ENCODE data around the gene S100A13.
"Not testable (repeated sequence)": the region's sequence is repeated elsewhere in the genome, so short reads cannot be mapped to it uniquely, and the experiment has no call there.

S100A13 gene

DNA sequence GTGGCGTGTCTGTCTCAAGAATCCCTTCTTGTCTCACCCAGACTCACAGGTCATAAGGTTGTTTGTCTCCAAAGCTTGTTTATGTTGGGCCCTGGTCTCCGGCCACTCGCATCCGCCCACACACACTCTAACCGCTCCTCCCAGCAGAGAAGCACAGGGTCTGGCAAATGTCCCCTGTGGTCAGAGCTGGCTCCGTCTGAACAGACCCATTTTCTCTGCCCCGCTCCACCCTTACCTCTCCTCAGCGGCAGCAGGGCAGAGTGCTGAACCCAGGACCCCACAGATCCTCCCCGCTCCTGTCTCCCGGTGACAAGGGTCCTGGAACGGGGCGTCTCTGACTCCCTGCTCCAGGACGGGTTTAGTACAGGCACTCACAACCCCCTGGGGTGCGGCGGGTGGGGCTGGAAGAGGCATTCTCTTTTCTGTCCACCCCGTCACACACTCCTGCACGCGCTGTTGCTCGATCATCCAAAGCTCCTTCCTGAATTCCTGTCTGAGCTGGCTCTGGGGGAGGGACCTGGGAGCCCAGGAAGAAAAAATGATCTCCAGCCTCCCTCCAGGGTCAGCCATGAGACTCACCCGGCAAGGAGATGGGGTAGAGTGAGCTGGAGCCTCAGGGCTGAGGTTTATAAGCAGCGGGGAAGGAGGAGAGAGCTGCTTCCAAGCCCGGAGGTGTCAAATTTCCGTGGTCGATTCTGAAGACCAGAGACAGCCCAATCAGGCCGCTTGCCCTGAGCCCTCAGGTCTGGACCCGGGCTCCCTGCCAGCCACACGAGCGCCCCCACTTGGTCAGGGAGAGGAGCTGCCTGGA, at the start of gene S100A13:
Gene S100A13 (minus strand): TSS at position 602 of the 811 bp plus-strand sequence. CDS start 1,033 bp downstream, outside the sequence.
- DNase-seq: peak; percentile 79

DNA sequence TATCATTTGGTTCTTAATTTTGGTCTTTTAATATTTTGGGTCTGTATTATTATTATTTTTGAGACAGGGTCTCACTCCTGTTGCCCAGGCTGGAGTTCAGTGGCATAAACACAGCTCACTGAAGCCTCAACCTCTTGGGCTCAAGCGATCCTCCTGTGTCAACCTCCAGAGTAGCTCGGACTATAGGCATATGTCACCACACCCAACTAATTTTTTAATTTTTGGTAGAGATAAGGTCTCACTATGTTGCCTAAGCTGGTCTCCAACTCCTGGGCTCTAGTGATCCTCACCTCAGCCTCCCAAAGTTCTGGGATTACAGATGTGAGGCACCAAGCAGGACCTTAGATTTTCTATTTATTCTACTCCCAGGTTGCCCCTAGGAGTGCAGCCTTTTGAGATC, 46.2 kb upstream of the S100A13 start:
- DNase-seq: no peak

DNA sequence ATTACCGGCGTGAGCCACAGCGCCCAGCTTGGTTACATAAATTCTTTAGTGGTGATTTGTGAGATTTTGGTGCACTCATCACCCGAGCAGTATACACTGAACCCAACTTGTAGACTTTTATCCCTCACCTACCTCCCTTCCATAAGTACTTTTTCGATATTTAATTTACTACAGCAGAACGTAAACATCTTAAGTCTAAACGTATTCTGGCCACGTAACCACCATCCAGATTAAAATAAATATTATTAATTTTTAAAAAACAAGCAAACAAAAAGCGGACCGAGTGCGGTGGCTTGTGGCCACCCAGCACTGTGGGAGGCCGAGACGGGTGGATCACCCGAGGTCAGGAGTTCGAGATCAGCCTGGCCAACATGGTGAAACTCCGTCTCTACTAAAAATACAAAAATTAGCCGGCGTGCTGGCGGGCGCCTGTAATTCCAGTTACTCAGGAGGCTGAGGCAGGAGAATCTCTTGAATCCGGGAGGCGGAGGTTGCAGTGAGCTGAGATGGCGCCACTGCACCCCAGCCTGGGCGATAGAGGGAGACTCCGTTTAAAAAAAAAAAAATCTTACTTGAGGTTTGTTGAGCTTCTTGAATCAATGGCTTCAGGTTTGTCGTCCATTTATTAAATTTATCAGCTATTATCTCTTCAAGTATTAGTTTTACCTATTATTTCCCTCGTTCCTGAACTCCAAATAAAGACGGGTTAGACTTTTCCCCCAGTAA, 44.5 kb upstream of the S100A13 start:
- DNase-seq: not testable (repeated sequence)

DNA sequence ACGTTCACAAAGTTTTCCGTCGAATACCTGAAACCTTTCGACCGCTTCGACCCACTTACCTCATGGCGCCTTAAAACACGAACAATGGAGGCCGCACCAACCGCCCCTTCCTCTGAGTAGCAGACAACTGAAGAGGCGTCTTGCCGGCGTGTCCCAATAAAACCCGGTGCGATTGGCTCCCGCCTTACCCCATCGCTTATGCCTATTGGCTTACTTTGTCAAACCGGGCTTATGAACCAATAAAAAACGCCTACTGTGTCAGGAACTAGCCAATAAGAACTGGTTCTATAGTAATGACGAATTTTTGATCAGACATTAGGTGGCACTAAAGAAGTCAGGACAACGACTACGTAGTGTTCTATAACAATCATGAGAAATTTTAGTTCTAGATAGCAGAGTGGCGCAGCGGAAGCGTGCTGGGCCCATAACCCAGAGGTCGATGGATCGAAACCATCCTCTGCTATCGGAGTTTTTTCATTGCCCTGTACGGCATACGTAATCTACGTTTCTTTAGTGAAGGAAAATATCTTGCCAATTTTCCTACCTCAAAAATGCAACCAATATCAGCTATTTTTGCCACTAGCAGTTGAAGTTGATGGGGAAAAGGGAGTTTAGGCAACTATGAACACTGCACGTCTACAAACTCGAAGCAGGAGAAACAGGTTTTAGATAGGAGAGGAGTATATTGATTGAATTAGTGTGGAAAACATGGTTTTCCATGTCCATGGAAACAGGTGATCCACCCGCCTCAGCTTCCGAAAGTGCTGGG, 43.7 kb upstream of the S100A13 start, which contains the start of gene ILF2:
Gene ILF2 (minus strand): TSS at position 135 of the 769 bp plus-strand sequence. CDS start 71 bp downstream, at position 64.
- DNase-seq: peak; percentile 95

DNA sequence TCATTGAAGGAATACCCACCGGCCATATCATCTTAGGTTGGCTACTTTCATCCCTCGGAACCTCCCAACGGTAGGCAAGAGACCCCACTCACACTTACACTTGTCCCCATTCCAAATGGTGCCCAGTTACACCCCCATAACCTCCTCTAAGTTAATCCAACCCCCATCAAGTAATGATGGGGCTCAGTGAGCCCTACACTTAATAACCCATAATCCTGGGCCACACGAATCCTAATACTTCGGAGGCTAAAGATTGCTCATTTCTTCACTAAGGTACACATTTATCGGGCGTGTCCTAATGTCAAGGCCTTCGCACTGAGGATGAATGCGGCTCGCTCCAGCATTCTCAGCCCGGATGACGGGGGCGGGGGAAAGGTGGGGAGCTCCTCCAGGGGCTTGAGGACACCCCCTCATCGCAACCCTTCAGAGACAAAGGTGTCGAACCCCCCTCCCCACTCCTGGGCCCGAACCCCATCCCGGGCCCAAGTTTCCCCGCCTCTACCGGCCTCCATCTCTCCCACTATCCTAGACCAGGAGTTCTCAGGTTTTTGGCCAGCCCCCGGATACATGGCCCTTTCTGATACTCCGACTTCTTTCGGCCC, 43.1 kb upstream of the S100A13 start:
- DNase-seq: no peak

DNA sequence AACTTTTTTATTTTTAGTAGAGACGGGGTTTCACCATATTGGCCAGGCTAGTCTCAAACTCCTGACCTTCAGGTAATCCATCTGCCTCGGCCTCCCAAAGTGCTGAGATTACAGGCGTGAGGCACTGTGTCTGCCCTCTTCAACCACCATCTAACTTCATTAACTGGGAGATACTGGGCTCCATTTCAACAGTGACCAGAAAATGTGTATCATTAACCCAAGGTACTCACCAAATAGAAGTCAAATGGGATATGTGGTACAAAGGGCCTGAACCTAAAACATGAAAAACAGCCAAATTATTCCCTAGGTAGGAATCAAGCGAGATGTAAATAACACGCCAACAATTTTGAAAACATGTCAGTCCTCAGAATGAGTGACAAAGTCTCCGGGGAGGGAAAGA, 42.3 kb upstream of the S100A13 start:
- no peak for DNase-seq

DNA sequence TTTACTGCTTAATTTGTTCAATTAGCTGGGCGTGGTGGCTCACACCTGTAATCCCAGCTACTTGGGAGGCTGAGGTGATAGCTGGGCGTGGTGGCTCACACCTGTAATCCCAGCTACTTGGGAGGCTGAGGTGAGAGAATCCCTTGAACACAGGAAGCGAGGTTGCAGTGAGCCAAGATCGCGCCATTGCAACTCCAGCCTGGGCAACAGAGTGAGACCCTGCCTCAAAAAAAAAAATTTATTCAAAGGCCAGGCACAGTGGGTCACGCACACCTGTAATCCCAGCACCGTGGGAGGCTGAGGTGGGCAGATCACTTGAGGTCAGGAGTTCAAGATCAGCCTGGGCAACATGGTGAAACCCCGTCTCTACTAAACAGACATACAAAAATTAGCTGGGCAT, 41.4 kb upstream of the S100A13 start:
- not testable (repeated sequence) for DNase-seq

DNA sequence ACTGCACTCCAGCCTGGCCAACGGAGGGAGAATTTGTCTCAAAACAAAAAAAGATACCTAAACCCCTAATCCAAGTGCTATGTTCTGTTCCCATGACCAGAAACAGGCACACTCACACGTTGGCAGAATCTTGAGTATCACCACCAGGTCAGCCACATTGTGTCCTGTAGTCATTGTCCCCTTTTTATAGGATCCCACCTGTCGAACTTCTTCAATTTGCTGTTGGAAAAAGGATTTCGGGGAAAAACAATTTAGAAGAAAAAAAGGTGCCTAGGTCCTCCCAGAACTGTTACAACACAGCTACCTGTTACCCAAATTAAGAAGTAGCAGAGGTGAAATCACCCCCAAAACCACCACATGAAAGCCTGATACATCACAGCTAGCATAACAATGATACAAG, 40.1 kb upstream of the S100A13 start:
- no peak for DNase-seq

DNA sequence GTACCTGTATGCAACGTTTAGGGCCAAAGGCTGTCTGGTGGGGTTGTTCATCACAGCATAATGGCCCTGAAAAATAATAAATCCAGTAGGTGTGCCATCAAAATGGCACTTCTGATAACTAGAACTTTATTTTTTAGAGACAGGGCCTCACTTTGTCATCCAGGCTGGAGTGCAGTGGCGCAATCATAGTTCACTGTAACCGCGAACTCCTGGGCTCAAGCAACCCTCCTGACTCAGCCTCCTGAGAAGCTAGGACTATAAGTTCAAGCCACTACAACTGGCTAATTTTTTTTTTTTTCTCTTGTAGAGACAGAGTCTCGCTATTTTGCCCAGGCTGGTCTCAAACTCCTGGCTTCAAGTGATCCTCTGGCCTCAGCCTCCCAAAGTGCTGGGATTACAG, 35.9 kb upstream of the S100A13 start:
- no peak for DNase-seq

DNA sequence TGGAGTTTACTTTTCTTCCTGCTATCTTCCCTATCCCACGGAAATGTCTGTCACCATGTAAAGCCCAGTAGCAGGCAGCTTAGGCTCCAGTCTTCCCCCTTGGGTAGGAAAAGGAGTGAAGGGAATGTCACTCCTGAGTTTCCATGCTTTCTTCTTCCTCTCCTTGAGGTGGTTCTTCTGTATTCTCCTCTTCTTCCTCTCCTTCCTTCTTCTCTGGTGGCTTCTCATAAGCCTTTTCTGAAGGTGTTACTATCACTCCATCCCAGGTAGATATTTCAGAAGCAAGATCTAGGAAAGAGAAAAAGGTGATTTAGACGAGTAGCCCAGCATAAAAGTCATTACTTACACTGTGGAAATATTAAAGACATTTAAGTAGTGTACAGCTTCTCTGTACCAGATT, 35.0 kb upstream of the S100A13 start:
- no peak for DNase-seq

DNA sequence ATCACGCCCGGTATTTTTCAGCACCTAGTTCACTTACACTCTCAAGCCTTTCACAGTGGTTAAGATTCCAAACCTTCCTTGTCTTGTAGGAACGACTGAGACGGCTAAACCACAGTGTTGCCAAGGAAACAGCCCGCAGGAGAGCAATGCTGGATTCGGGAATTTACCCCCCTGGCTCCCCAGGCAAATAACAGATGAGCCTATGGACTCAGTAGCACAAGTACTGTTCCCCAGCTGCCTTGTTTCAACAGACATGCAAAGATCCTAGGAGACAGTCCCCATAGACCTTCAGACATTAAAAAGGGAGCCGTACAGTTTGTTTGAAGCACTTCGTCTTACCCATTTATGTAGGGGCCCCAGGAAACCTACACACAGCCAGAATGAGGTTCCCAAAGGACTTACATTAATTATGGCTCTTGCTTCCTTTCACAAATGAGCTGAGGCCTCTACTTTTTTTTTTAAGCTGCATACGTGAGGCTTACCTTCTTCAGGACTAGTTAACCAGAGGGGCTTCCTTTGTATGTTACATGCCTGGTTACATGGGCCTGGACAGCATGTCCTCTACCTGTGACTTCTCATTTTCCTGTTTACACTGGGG, 33.9 kb upstream of the S100A13 start:
- DNase-seq: no peak

DNA sequence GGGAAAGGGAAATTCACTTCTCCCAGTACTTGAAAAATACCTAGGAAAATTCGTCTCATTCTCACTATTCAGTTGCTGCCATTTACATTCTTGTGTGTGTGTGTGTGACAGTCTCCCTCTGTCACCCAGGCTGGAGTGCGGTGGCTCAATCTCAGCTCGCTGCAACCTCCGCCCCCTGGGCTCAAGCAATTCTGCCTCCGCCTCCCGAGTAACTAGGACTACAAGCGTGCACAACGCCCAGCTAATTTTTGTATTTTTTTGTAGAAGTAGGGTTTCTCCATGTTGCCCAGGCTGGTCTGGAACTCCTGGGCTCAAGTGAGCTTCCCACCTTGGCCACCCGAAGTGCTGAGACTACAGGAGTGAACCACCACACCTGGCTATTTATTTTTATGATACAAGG, 32.4 kb upstream of the S100A13 start:
- DNase-seq: no peak

DNA sequence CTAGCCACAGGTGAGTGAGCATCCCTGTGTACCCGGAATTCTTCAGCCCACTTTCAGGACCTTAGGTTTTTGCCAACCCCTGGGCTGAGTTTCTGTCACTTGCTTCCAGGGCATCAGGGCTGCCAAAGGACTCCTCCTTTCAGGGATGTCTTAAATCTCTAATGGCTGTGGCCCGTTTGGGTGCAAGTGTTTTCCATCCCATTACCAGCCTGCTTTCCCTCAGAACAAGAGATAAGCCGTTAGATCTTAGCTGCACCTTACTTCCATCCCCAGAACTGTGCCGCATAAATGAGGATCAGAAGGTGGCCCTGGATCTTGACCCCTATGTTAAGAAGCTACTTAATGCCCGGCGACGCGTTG, 31.9 kb upstream of the S100A13 start:
- DNase-seq: no peak

DNA sequence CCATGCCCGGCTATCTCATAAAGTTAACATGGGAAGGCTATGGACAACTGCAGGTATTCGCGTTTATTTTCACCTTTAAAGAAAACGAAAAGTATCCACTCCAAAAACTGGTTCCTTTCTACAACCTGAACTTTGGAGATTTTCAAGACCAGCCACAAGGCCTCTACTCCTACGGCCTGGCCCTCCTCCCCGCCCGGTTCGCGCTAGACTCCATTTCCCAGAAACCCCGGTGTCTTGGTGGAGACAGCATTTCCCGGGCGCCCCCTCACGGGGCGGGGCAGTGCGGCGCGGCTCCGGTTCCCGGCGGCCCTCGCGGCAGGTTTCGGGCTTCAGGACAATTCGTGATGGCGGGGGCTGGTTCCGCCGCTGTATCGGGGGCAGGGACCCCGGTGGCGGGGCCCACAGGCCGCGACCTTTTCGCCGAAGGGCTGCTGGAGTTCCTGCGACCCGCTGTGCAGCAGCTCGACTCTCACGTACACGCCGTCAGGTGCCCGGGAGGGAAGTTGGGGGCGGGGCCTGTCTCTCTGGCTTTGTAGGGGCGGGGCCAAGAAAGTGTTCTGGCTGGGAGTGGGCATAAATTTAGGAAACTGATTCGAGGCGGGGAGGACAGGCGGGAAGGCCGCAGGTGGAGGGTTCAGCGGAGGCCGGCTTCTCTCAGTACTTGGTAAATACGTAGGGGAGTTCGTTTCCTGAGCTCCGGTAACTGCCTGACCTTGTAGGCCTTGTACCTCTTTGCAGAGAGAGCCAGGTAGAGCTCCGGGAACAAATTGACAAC, 31.3 kb upstream of the S100A13 start, which contains the start of gene SNAPIN:
Gene SNAPIN (plus strand): TSS at position 304 of the 775 bp plus-strand sequence. CDS start 41 bp downstream, at position 345.
- peak; percentile 74 for DNase-seq

DNA sequence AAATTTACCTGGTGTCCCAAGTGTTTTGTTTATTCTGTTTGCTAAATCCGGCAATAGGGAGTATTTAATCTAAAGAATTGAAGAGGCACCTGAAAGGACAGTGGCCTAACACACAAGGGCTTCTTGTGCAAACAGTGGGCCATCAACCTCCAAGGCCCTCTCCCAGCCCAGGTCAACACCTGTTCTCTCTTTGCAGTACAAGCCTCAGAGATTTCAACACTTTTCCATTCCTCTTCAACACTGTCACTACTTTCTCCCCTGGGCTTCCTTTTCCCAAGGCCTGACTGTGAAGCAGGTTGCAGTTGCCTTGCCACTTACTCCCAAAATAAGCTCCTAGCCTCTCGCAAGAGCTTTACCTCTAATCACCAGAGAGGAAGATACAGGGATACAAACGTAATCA, 28.0 kb upstream of the S100A13 start:
- DNase-seq: no peak

DNA sequence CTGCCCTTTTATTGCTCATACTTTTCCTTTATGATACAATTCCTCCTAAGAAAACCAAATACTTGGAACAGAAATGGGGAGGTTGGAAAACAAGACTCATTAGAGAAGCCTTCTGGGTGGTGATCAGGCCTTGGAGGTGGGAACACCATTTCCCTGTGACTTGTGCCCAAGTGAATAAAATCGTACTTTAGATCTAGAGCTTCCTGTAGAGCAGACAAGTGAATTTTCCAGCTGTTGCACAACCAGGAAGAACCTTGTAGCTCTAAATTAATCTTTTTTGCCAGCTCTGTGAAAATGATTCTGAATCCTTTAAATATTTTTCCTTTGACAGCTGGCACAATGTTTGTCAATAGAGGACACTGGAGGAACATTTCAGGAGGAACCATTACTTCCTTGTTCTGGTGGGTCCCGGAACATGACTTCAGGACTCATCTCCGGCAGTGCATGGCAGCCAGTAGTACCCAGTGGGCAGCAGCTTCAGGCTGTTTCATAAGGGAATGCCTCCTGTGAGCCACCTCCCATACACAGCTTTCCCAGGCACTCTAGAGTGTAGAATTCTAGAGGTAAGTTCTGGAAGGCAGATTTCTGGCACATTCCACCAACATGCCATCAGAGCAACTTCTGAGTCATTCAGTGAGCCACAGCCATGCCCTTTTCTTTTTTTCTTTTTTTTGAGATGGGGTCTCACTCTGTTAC, 25.6 kb upstream of the S100A13 start:
- no peak for DNase-seq

DNA sequence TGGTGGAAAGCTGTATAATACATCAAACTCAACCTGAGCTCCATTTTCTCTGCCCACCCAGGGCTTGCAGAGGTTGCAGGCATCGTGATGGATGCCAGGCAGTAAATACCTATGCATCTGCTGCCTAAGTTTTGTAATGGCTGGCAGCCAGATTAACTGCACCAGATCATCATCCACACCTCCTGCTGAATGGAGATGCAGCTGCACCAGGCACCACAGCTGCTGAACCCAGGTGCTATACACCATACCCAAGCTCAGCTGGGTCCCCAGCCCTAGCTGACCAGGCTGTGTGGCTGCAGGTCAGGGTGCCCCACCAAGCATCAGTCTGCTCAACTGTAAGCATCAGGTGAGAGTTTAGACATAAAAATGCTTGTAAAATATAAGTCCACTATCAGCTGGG, 24.5 kb upstream of the S100A13 start:
- no peak for DNase-seq

DNA sequence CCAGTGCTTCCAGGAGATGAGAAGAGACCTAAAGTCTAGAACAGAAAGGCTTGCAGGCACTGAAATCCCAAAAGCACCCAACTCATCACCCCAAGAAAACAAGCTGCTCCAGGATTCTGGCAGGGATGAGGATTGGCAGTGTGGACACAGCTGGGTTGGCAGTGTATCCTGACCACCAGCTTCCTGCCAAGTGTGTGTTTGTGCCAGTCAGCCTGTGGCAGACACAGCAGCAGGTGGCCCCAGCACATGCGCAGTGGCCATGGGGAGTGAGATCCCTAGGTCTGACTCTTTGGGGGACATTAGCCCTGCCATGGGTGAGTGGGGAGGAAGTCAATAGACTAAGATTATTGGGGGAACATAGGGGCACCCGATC, 22.5 kb upstream of the S100A13 start:
- no peak for DNase-seq

DNA sequence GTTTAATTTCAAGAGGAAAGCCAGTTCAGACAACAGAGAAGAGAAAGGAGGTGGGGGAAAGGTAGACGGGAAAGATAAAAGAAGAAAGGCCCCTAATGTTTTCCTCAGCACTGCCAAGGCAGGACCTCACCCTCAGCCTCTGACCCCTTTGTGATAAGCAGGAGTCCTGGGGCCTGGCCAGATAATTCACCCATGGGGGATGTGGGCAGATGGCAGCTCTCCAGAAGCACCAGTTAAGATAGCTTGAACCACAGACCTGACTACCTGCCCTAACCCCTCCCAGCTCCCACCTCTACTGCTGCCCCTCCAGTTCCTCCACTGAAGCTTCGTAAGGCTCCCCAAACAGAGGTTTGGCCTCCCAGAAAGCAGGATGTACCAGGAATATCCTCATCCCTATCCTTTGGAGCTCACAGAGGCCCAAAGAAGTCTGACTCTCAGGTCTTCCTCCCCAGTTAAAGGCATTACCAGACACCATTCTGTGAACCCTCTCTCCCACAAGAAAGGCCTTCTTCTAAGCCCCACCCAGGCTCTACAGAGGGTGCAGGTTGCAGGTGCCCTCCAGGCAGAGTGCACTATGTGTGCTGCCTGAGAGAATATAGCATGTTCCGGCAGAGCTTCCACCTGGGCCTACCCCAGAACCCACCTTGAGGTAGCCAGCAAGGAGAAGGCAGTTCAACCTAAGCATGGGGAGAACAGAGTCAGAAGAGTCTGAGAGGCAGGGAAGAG, 22.0 kb upstream of the S100A13 start:
- no peak for DNase-seq

DNA sequence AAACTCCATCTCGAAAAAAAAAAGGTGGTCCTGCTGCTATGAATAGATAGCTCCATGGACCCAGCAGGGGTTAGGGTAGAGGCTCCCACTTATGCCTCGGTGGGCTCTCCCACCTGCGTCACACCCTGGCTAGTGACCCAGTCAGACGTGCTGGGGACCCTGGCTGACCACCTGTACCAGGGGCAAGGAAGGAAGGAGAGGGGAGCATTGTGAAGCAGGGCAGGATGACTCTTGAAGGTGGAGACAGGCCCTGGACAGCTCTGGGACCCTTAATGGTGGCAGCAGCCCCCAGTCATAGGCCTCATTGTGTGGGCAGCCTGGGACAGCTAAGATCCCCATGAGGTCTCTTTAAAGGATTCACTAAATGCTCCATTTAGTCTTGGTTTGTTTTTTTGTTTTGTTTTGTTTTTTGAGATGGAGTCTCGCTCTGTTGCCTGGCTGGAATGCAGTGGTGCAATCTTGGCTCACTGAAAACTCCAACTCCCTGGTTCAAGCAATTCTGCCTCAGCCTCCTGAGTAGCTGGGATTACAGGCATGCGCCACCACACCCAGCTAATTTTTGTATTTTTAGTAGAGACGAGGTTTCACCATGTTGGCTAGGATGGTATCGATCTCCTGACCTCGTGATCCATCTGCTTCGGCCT, 20.8 kb upstream of the S100A13 start:
- DNase-seq: no peak

Data from T1000 (cell line).